T-helper 2 cell treated with Interferon-gamma antibody and Interleukin-4, amounts not matched to agents 5 μg/mL and 100 μg/mL, for 36 hours (primary cell): ENCODE measurements around the gene RAB40A.

Source experiments
- DNase-seq: peaks from one replicate; pipeline ENCODE4 v3.0.0; 2021; ENCODE audit warnings: low spot score
- H3K27ac Mint-ChIP-seq: one replicate; pipeline ENCODE4 v1.8.0; 2021; ENCODE audit warnings: mild to moderate bottlenecking, mixed read lengths
- H3K27me3 Mint-ChIP-seq: one replicate; pipeline ENCODE4 v1.8.0; 2021; ENCODE audit warnings: low read depth, mixed read lengths
- H3K36me3 Mint-ChIP-seq: one replicate; pipeline ENCODE4 v1.8.0; 2021; ENCODE audit warnings: low read depth, mixed read lengths
- H3K4me1 Mint-ChIP-seq: one replicate; pipeline ENCODE4 v1.8.0; 2021; ENCODE audit warnings: low read depth, mixed read lengths
- H3K4me3 Mint-ChIP-seq: one replicate; pipeline ENCODE4 v1.8.0; 2022; ENCODE audit warnings: mild to moderate bottlenecking, moderate library complexity, mixed read lengths
- H3K9me3 Mint-ChIP-seq: one replicate; pipeline ENCODE4 v1.8.0; 2021; ENCODE audit warnings: mixed read lengths

Gene RAB40A

DNA sequence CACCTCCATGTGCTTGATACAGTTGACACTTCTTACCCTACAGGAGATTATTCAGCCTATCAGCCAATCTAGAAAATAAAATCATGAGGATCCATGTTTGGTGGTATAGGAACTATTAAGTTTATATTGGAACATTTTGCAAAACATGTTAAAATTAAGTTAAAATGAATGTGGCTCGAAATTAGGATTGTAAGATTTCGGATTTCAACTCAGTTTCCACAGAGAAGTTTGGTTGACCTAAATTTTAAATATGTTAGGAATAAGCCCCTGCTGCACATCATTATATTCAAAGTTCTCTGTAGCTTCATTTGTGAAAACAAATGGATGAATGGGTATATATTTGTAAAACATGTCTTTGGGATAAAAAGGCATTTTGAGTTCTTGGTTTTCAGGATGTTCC, at the start of gene RAB40A:
TSS of gene RAB40A (minus strand) at position 101 of the 400 bp plus-strand sequence. CDS start 18,733 bp downstream, outside the sequence.
- H3K9me3 Mint-ChIP-seq: no peaks in the 10 kb centered on the region
- DNase-seq: no peak
- no peaks in the 10 kb centered on the region for H3K36me3 Mint-ChIP-seq
- no peak within 1 kb of the TSS for H3K27ac Mint-ChIP-seq
- H3K4me3 Mint-ChIP-seq: no peak within 1 kb of the TSS
- H3K4me1 Mint-ChIP-seq: no peaks in the 10 kb centered on the region
- no peaks in the 10 kb centered on the region for H3K27me3 Mint-ChIP-seq

GRCh38 chrX:103565752-103566151, 46.5 kb upstream of the RAB40A start:
- Mint-ChIP-seq H3K9me3 (no peaks in the 10 kb centered on the region), H3K4me1 (no peaks in the 10 kb centered on the region), H3K27me3 (peaks cover 8% of the 10 kb centered on the region), H3K27ac (no peak overlapping the region), H3K36me3 (no peaks in the 10 kb centered on the region), H3K4me3 (no peak overlapping the region)
- no peak for DNase-seq

DNA sequence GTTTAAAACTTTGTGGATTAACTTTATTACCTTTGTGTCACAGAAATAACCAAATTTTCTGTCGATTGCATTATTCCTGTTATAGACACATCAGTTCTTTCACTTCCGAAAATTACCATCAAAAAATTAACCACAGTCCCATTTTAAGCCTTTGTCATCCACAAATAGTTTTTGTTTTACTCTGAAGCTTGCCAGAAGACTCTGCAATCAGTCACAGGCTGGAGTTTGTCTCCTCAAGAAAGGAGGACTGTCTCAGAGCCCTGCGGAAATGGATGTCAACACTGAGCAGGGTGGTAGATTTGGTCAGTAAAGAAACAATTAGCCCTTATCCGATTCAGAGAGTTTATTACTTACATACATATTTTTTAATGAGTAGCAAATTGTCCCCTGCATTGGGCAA, 45.9 kb upstream of the RAB40A start:
- no peaks in the 10 kb centered on the region for H3K9me3 Mint-ChIP-seq
- H3K36me3 Mint-ChIP-seq: no peaks in the 10 kb centered on the region
- no peak overlapping the region for H3K4me3 Mint-ChIP-seq
- H3K27me3 Mint-ChIP-seq: peaks cover 7% of the 10 kb centered on the region
- DNase-seq: no peak
- no peak overlapping the region for H3K27ac Mint-ChIP-seq
- no peaks in the 10 kb centered on the region for H3K4me1 Mint-ChIP-seq

DNA sequence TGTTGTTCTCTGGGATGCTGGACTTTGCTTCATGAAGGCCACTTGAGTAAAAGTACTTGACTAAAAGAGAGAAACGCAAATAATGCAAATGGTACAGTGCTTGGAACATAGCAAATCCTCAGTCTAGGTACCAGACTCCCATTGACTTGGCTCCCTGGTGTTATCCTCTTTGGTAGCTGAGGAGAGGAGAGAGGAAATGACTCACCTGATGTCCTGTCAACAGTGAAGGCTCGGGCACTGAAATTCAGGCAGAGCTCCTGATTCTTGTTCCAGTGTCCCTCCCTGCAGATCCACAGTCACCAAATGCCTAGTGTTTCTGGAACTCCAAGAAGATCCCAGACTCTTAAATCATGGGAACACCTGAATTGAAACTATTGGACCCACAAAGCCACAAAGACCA, 43.5 kb upstream of the RAB40A start:
- Mint-ChIP-seq H3K9me3 (no peaks in the 10 kb centered on the region), H3K36me3 (no peaks in the 10 kb centered on the region), H3K4me1 (no peaks in the 10 kb centered on the region), H3K27me3 (peaks cover 5% of the 10 kb centered on the region), H3K4me3 (no peak overlapping the region), H3K27ac (no peak overlapping the region)
- no peak for DNase-seq

- no peaks in the 10 kb centered on the region for H3K4me1 Mint-ChIP-seq
- peaks cover 5% of the 10 kb centered on the region for H3K27me3 Mint-ChIP-seq
- no peaks in the 10 kb centered on the region for H3K36me3 Mint-ChIP-seq
- no peaks in the 10 kb centered on the region for H3K9me3 Mint-ChIP-seq
- H3K4me3 Mint-ChIP-seq: no peak overlapping the region
- DNase-seq: no peak
- no peak overlapping the region for H3K27ac Mint-ChIP-seq
Measured at GRCh38 chrX:103560256-103560655, 41.0 kb upstream of the RAB40A start.

DNA sequence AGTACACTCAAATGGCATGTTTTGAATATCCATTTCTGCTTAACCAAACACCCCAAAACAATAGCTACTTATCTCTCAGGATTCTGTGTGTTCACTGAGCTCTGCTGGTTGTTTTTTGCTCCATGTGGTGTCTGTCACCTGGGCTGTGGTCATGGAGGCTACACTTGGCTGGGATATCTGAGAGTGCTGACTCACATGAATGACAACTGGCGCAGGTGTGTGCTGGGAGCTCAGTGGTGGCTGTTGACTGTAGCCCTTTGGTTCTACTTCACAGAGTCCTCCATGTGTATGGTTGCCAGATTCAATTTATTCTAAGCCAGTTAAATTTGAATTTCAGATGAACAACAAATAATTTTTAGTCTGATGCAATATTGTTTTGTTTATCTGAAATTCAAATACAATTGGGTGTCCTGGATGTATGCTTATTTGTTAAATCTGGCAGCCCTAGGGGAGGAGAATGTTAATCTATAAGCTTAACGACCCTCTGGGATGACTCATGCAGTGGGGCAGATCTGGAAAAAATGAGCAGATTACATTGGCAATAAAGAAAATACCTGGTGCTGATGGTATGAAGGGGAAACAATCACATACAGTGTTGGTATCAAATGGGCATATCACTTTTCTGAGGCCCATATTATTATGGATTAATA, 37.8 kb upstream of the RAB40A start:
- Mint-ChIP-seq H3K27ac (no peak overlapping the region), H3K27me3 (no peaks in the 10 kb centered on the region), H3K4me1 (peaks cover 8% of the 10 kb centered on the region), H3K9me3 (no peaks in the 10 kb centered on the region), H3K36me3 (no peaks in the 10 kb centered on the region), H3K4me3 (no peak overlapping the region)
- no peak for DNase-seq

- H3K36me3 Mint-ChIP-seq: no peaks in the 10 kb centered on the region
- no peaks in the 10 kb centered on the region for H3K27me3 Mint-ChIP-seq
- peaks cover 8% of the 10 kb centered on the region for H3K4me1 Mint-ChIP-seq
- H3K4me3 Mint-ChIP-seq: peak overlapping the region; percentile 87
- no peaks in the 10 kb centered on the region for H3K9me3 Mint-ChIP-seq
- H3K27ac Mint-ChIP-seq: peak overlapping the region; percentile 89
- DNase-seq: peak; percentile 49
Measured at GRCh38 chrX:103554687-103555424, 35.6 kb upstream of the RAB40A start.

DNA sequence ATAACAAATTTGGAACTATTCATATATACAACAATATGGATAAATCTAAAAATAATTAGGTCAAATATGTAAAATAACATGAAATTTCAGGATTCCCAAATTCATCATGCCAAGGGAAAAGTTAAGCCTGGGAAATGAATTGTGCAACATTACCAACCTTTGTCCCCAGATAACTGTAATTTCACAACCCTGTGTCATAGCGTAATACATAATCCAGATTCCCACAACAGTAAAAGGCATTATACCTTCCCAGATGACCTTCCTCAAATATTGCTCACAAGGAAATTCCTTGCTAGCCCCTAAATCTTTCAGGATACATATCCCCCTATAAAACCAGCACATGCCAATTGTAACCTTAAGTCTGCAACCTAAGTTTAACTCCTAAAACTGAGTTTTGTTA, 32.9 kb upstream of the RAB40A start:
- Mint-ChIP-seq H3K27me3 (no peaks in the 10 kb centered on the region), H3K4me3 (no peak overlapping the region), H3K4me1 (peaks cover 8% of the 10 kb centered on the region), H3K27ac (no peak overlapping the region), H3K9me3 (no peaks in the 10 kb centered on the region), H3K36me3 (no peaks in the 10 kb centered on the region)
- DNase-seq: no peak

GRCh38 chrX:103550415-103551051, 31.2 kb upstream of the RAB40A start:
- H3K27ac Mint-ChIP-seq: no peak overlapping the region
- no peaks in the 10 kb centered on the region for H3K27me3 Mint-ChIP-seq
- peaks cover 8% of the 10 kb centered on the region for H3K4me1 Mint-ChIP-seq
- DNase-seq: no peak
- H3K4me3 Mint-ChIP-seq: no peak overlapping the region
- H3K9me3 Mint-ChIP-seq: no peaks in the 10 kb centered on the region
- no peaks in the 10 kb centered on the region for H3K36me3 Mint-ChIP-seq

DNA sequence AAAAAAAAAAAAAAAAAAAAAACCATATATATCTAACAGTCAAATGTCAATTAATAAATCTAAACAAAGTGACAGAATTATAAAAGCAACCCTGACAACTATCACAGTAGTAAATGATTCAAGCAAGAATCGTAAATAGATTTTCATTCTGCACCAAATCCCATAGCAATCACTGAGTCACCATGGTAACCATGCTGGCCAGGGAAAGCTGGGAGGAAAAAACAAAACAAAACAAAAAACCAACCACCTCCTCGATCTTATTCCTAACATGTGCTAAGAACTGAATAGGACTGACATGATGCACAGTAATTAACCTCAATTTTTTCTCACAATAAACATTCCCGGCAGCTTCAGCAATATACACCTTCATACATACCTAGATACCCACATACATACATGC, 30.6 kb upstream of the RAB40A start:
- no peak overlapping the region for H3K27ac Mint-ChIP-seq
- no peaks in the 10 kb centered on the region for H3K9me3 Mint-ChIP-seq
- peaks cover 6% of the 10 kb centered on the region for H3K4me1 Mint-ChIP-seq
- no peak overlapping the region for H3K4me3 Mint-ChIP-seq
- no peaks in the 10 kb centered on the region for H3K36me3 Mint-ChIP-seq
- DNase-seq: no peak
- no peaks in the 10 kb centered on the region for H3K27me3 Mint-ChIP-seq

DNA sequence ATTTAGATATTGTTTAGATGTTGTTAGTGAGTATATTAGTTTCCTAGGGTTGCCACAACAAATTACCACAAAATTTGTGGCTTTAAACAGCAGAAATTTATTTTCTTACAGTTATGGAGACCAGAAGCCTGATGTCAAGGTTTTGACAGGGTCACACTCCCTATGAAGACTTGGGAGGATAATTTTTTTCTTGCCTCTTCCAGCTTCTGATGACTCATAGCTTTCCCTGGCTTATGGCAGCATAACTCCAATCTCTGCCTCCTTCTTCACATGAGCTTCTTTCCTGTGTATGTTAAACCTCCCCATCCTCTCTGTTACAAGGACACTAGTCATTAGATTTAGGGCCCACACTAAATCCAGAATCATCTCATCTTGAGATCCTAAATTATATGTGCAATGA, 20.9 kb upstream of the RAB40A start:
- Mint-ChIP-seq H3K36me3 (no peaks in the 10 kb centered on the region), H3K9me3 (no peaks in the 10 kb centered on the region), H3K27ac (no peak overlapping the region), H3K27me3 (no peaks in the 10 kb centered on the region), H3K4me3 (no peak overlapping the region), H3K4me1 (no peaks in the 10 kb centered on the region)
- DNase-seq: no peak

DNA sequence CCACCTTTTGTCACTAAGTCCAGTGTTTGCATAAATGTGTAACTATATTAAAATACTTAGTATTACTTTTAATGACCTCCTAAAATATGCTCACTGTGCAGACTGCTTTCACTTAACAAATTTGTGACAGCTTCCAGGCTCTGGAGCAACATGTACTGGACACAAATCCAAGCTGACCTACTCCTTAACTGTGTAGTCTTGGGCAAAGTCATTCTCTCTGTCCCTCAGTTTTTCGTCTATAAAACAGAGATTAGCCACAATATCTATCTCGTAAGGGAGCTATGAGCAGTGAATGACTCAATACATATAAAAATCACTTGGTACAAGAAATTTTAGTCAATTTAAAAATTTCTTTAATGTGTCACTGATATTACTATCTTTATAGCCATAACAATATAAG, 20.4 kb upstream of the RAB40A start:
- no peak for DNase-seq
- Mint-ChIP-seq H3K4me3 (no peak overlapping the region), H3K9me3 (no peaks in the 10 kb centered on the region), H3K36me3 (no peaks in the 10 kb centered on the region), H3K27me3 (no peaks in the 10 kb centered on the region), H3K27ac (no peak overlapping the region), H3K4me1 (no peaks in the 10 kb centered on the region)

DNA sequence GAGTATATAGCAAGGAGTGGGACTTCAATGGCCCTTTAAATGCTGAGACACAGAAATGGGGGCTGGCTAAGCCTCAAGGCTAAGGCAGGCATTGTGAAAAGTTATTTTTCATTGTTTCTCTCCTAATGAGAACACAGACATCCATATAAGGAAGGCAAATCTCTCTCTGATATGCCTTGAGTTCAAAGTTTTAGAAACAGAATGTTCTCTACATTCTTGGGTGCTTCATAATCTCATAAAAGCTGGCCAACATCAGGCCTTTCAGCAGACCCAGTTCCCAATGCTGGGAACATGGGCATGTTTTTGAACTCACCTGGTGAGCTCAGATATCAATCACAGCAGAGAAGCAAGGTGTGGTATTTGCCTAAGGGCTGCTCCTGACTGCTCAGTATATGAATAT, 19.4 kb upstream of the RAB40A start:
- H3K27ac Mint-ChIP-seq: no peak overlapping the region
- no peak overlapping the region for H3K4me3 Mint-ChIP-seq
- H3K9me3 Mint-ChIP-seq: no peaks in the 10 kb centered on the region
- peaks cover under 1% of the 10 kb centered on the region for H3K4me1 Mint-ChIP-seq
- H3K27me3 Mint-ChIP-seq: no peaks in the 10 kb centered on the region
- DNase-seq: no peak
- H3K36me3 Mint-ChIP-seq: no peaks in the 10 kb centered on the region

DNA sequence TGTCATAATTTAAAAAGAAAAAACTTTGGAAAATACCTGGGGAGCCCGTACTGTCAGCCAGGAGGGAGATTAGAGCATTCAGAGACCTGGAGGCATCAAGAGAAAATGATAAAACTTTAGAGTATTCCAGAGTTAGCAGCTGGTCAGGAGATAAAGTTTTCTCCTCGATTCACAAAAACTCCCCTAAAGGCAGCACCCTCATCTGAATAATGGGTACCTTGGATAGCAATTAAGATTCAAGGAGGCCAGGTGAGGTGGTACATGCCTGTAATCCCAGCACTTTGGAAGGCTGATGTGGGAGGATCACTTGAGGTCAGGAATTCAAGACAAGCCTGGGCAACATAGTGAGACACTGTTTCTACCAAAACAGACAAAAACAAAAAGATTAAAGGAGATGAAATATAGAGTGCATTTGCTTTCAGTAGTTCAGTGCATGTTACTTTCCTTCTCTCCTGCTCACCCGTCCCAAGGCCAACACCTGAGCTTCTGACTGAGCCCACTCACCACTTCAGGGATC, 18.6 kb upstream of the RAB40A start:
- Mint-ChIP-seq H3K4me1 (peaks cover 4% of the 10 kb centered on the region), H3K4me3 (no peak overlapping the region), H3K9me3 (no peaks in the 10 kb centered on the region), H3K27ac (no peak overlapping the region), H3K27me3 (no peaks in the 10 kb centered on the region), H3K36me3 (no peaks in the 10 kb centered on the region)
- DNase-seq: no peak
